Measurements from ENCODE around the gene HTR2B.

HTR2B gene

DNA sequence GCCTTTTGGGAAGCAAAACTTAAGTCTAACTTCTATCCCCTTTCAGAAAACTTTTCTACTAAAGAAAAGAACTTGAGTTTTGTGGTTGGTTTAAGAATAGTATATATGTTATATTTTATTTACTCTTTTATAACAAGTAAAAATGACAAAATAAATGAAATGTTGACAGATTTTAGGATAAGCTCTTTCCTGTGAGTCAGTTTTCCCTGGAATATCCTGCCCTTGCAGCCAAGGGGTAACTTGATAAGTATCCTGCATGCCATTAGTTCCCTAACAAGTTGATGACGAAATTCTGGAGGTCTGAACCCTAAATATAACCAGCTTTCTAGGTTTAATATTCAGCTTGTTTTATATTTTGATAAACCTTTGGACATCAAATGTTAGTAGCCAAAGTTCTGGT lies 7.3 kb upstream of the HTR2B start:
- no peak overlapping the region for H3K4me3 ChIP-seq
- no peaks in the 10 kb centered on the region for H3K9me3 ChIP-seq
- H3K36me3 ChIP-seq = no peaks in the 10 kb centered on the region
- TF ChIP-seq CTCF (IDR thresholded peaks at IDR 0.05) = no peak
- DNase-seq = no peak
- no peaks in the 10 kb centered on the region for H3K27me3 ChIP-seq
- intact Hi-C loops (cut with DNase I; ENCODE audit: low total_unique reads) = no loop called here
- peaks cover 0 to 41% (median 11%) of the 10 kb centered on the region in 4 donors for H3K4me1 ChIP-seq
- H3K27ac ChIP-seq = peak overlapping the region; percentile 8 to 23

GRCh38 chr2:231130336-231131056 lies 5.7 kb upstream of the HTR2B start:
- no peak for DNase-seq
- H3K27ac ChIP-seq = no peak overlapping the region
- peaks cover 0 to 37% (median 11%) of the 10 kb centered on the region in 4 donors for H3K4me1 ChIP-seq
- H3K4me3 ChIP-seq = no peak overlapping the region
- TF ChIP-seq CTCF (IDR thresholded peaks at IDR 0.05) = no peak
- H3K27me3 ChIP-seq = no peaks in the 10 kb centered on the region
- no peaks in the 10 kb centered on the region for H3K36me3 ChIP-seq
- intact Hi-C loops (cut with DNase I; ENCODE audit: low total_unique reads) = no loop called here
- H3K9me3 ChIP-seq = no peaks in the 10 kb centered on the region

- TF ChIP-seq CTCF (IDR thresholded peaks at IDR 0.05) = no peak
- H3K27me3 ChIP-seq = no peaks in the 10 kb centered on the region
- DNase-seq = no peak
- H3K4me3 ChIP-seq = no peak overlapping the region
- peaks cover 0 to 35% (median 14%) of the 10 kb centered on the region in 4 donors for H3K4me1 ChIP-seq
- no peak overlapping the region for H3K27ac ChIP-seq
- no peaks in the 10 kb centered on the region for H3K9me3 ChIP-seq
- intact Hi-C loops (cut with DNase I; ENCODE audit: low total_unique reads) = no loop called here
- H3K36me3 ChIP-seq = no peaks in the 10 kb centered on the region
These were observed 4.4 kb upstream of the HTR2B start for GRCh38 chr2:231129216-231129615.

GRCh38 chr2:231128541-231128940 lies 3.7 kb upstream of the HTR2B start:
- Histone ChIP-seq H3K27ac (no peak overlapping the region), H3K27me3 (no peaks in the 10 kb centered on the region), H3K4me3 (no peak overlapping the region), H3K36me3 (no peaks in the 10 kb centered on the region), H3K9me3 (no peaks in the 10 kb centered on the region), H3K4me1 (peaks cover 0 to 35% (median 17%) of the 10 kb centered on the region in 4 donors)
- no peak for TF ChIP-seq CTCF (IDR thresholded peaks at IDR 0.05)
- intact Hi-C loops (cut with DNase I; ENCODE audit: low total_unique reads) = no loop called here
- no peak for DNase-seq

GRCh38 chr2:231127936-231128335 lies 3.1 kb upstream of the HTR2B start:
- intact Hi-C loops (cut with DNase I; ENCODE audit: low total_unique reads) = no loop called here
- Histone ChIP-seq H3K9me3 (no peaks in the 10 kb centered on the region), H3K36me3 (no peaks in the 10 kb centered on the region), H3K27ac (no peak overlapping the region), H3K4me1 (peaks cover 0 to 34% (median 15%) of the 10 kb centered on the region in 4 donors), H3K27me3 (no peaks in the 10 kb centered on the region), H3K4me3 (no peak overlapping the region)
- no peak for DNase-seq
- TF ChIP-seq CTCF (IDR thresholded peaks at IDR 0.05) = no peak
